Mammary epithelial cell (primary cell): ENCODE results near the gene ANP32E.

Experiments used
- EZH2 ChIP-seq: IDR thresholded peaks from 2 replicates; pipeline ENCODE4 v1.6.1; 2012; ENCODE audit warnings: low read length, inconsistent platforms, borderline replicate concordance
- TF ChIP-seq, protein P1 (sequence below), 2 donors: IDR thresholded peaks in 1 of 2; conservative IDR thresholded peaks in 1 of 2; 2 replicates each; pipeline ENCODE4 v1.5.1; 2011 to 2012; ENCODE audit warnings: inconsistent platforms in 2 of 2, low read length in 2 of 2, mild to moderate bottlenecking in 2 of 2, control low read depth in 1 of 2, low read depth in 1 of 2; ENCODE audit not compliant: insufficient read depth in 1 of 2; ENCODE audit errors: extremely low read depth in 1 of 2

DNA sequence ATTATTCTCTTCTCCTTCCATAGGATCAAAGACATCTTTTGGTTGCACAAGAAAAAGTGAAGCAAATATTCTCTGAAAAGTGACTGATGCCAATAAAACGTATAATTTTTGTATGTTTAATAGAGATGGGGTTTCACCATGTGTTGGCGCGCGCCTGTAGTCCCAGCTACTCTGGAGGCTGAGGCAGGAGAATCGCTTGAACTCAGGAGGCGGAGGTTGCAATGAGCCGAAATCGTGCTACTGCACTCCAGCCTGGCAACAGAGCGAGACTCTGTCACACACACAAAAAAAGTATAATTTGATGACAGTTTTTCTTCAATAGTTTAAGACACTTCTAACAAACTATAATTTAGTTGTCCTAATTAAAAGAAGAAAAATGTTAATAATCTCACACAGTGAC lies 23.8 kb downstream of the ANP32E start:
- TF ChIP-seq, protein P1, sequence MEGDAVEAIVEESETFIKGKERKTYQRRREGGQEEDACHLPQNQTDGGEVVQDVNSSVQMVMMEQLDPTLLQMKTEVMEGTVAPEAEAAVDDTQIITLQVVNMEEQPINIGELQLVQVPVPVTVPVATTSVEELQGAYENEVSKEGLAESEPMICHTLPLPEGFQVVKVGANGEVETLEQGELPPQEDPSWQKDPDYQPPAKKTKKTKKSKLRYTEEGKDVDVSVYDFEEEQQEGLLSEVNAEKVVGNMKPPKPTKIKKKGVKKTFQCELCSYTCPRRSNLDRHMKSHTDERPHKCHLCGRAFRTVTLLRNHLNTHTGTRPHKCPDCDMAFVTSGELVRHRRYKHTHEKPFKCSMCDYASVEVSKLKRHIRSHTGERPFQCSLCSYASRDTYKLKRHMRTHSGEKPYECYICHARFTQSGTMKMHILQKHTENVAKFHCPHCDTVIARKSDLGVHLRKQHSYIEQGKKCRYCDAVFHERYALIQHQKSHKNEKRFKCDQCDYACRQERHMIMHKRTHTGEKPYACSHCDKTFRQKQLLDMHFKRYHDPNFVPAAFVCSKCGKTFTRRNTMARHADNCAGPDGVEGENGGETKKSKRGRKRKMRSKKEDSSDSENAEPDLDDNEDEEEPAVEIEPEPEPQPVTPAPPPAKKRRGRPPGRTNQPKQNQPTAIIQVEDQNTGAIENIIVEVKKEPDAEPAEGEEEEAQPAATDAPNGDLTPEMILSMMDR (conservative IDR thresholded peaks at IDR 0.05 in 1 of 2, IDR thresholded peaks at IDR 0.05 in 1 of 2; ENCODE audit: extremely low read depth in 1 of 2, insufficient read depth in 1 of 2, low read depth in 1 of 2, low read length in 2 of 2), result no peak
- TF ChIP-seq EZH2, result no peak
